Spleen (tissue), 7 donors: ENCODE data around the gene SLC48A1.

Experiments used
- CTCF ChIP-seq, 11 experiments: fragments of 200-600 bp in 7 of 11; fragments of 450-650 bp in 4 of 11; sonication (generic) in 4 of 11; IDR thresholded peaks in 8 of 11; conservative IDR thresholded peaks in 3 of 11; 1 replicate in 7 of 11; 2 replicates in 4 of 11; pipeline versions ENCODE4 v1.4.0 to v1.8.0; 2016 to 2021; ENCODE audit warnings: antibody characterized with exemption in 11 of 11, inconsistent platforms in 4 of 11, mild to moderate bottlenecking in 1 of 11
- POLR2AphosphoS5 ChIP-seq, 3 donors: sonication (generic); formaldehyde crosslinking; IDR thresholded peaks; one replicate each; pipeline ENCODE4 v1.5.1; 2017; ENCODE audit warnings: antibody characterized with exemption in 3 of 3
- donor health status: DM: no; HTN: no; CAD: no; lungs with moderate emphysema.
- donor health status: DM: no; HTN: no; CAD: no.
- donor health status: DM: no; HTN: no; CAD: no.

GRCh38 chr12:47774663-47775062, 1.6 kb downstream of the SLC48A1 start:
- TF ChIP-seq POLR2AphosphoS5 (IDR thresholded peaks at IDR 0.05) (no peak), CTCF (IDR thresholded peaks at IDR 0.05 in 8 of 11, conservative IDR thresholded peaks at IDR 0.05 in 3 of 11) (no peak)
